ENCODE data around the gene NXPH4. TPM values are rescaled to one million over a fixed set of nuclear protein-coding genes. Genes with fewer than 3 reads are reported as not detected.

Gene NXPH4
- total RNA-seq, 2 experiments from 2014 or later: 0.81 to 1.1 TPM

DNA sequence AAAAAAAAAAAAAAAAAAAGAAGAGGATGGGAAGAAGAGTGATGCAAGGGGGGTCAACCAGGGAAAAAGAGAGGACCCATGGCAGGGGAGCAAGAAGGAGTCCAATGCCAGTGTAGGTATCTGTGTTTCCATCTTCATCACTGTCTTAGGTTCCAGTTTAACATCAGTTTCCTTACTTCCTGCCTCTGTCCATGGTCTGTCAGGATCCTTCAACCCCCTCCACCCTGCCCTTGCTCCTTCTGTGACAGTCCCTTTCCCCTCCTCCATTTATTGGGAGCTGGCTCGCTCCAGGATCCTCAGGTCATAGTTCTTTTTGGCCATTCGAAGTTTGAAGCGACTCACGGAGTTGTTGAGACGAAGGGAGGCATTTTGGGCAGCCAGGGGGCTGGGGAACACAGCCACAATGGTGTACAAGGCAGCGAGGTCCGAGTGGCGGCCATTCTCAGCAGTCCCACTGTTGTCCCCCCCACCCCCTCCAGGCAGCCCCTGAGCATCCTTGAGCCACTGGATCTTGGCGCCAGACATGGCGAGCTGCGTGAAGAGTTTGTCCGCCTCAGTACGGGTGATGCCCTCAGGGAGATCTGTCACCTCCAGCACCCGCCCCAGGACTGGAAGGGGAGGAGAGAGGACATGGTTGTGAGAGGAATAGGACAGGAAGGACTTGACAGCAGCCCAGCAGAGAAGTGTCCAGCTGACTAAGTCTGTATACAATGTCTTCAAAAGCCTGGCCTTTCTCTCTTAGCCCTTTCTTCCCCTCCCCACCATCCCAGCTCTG is 38.1 kb downstream of the NXPH4 start:
- DNase-seq: no peak
- POLR2A ChIA-PET: no interaction called here
- H3K4me3 Mint-ChIP-seq: no peak overlapping the region
- CTCF ChIA-PET: interaction anchor here (1.5 kb wide), 1 partner anchor 23 kb away, joined by 6 read pairs; no protein-coding TSS in a partner anchor
- H3K9me3 Mint-ChIP-seq: no peaks in the 10 kb centered on the region
- H3K4me1 Mint-ChIP-seq: no peaks in the 10 kb centered on the region
- peaks cover 13% of the 10 kb centered on the region for H3K36me3 Mint-ChIP-seq (ENCODE audit: low read depth)
- H3K27me3 Mint-ChIP-seq: no peaks in the 10 kb centered on the region
- no peak overlapping the region for H3K27ac Mint-ChIP-seq

DNA sequence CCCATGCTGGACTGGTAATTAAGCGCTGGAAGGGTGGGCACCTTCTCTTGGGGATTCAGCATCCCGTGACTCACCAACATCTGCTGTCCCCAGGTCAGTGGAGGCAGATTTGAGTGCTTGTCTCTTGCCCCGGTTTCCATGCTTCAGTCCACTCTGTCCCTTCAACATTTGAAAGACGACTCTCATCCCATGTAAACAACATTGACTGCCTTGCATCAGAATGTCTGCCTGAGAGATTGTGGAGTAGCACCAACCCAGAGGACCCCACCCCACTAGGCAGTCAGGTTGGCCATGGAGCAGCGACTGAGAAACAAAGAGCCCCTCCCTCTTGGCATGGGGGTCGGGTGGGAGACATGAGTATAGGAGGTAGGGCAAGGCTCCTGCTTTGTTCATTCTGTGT is 39.3 kb downstream of the NXPH4 start:
- peaks cover 21% of the 10 kb centered on the region for H3K36me3 Mint-ChIP-seq (ENCODE audit: low read depth)
- H3K27me3 Mint-ChIP-seq: no peaks in the 10 kb centered on the region
- ChIA-PET CTCF (interaction anchor here (1.5 kb wide), 1 partner anchor 21 kb away, joined by 6 read pairs; no protein-coding TSS in a partner anchor), POLR2A (no interaction called here)
- H3K27ac Mint-ChIP-seq: no peak overlapping the region
- H3K4me1 Mint-ChIP-seq: no peaks in the 10 kb centered on the region
- H3K4me3 Mint-ChIP-seq: no peak overlapping the region
- no peaks in the 10 kb centered on the region for H3K9me3 Mint-ChIP-seq
- DNase-seq: no peak

DNA sequence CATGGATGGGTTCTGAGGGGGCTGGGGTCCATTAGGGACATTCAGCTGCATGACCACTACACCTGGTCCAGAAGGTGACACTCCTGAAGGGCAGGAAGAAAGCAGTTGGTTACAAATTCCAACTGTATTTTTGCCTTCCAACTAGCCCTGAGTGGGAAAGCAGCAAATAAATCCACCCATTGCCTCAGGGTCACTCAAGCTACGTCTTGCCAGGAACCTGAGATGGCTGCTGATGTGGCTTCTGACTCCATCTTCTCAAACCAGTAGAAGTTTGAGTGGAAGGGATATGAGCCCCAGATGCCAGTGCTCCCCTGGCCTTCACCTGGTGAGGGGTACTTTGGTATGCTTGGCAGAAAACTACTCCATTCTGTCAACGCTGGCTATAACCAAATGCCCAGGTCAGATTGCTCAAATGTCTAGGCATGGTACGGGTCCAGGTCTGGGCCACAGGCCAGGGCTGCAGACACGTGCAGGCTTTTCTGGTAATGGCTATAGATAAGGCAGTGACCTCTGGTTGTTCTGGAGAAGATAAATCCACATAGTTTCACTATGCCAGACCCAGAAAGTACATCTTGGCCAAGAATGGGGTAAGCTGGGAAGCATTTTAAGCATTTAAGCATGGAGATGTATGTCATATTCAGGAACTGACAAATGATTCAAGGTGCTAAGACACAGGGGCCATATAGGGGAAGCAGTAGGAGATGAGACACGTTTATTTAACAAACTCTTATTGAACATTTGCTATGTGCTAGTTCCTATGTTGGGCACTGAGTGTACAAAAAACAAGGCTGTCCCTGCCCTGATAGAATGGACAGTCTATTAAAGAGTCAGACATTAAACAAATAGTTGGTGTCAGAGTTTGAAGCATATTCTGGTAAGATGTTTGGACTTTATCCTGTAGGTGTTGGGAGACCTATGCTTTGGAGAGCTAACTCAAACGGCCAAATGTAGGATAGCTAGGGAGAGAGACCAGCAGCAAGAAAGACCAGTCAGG is 42.7 kb downstream of the NXPH4 start:
- DNase-seq: no peak
- Mint-ChIP-seq H3K27me3 (no peaks in the 10 kb centered on the region), H3K4me3 (no peak overlapping the region), H3K36me3 (ENCODE audit: low read depth) (peaks cover 25% of the 10 kb centered on the region), H3K4me1 (peaks cover 4% of the 10 kb centered on the region), H3K27ac (no peak overlapping the region), H3K9me3 (no peaks in the 10 kb centered on the region)
- ChIA-PET CTCF (interaction anchor here (0.7 to 1.2 kb wide), 3 partner anchors 17 to 193 kb away, joined by 3 to 5 read pairs (median 4); no protein-coding TSS in a partner anchor), POLR2A (interaction anchor here (2.0 kb wide), 1 partner anchor 8 kb away, joined by 5 read pairs; the partner anchor contains the start of gene STAC3)

- Mint-ChIP-seq H3K27ac (no peak overlapping the region), H3K9me3 (no peaks in the 10 kb centered on the region), H3K4me1 (peaks cover 4% of the 10 kb centered on the region), H3K36me3 (ENCODE audit: low read depth) (peaks cover 23% of the 10 kb centered on the region), H3K27me3 (no peaks in the 10 kb centered on the region), H3K4me3 (no peak overlapping the region)
- ChIA-PET POLR2A (interaction anchor here (2.0 kb wide), 1 partner anchor 9 kb away, joined by 5 read pairs; the partner anchor contains the start of gene STAC3), CTCF (interaction anchor here (0.7 to 1.8 kb wide), 7 partner anchors 9 to 195 kb away, joined by 3 to 10 read pairs (median 5); partner anchors contain the start of genes INHBE and STAC3)
- no peak for DNase-seq
Observed at GRCh38 chr12:57260366-57260765, 43.8 kb downstream of the NXPH4 start.

DNA sequence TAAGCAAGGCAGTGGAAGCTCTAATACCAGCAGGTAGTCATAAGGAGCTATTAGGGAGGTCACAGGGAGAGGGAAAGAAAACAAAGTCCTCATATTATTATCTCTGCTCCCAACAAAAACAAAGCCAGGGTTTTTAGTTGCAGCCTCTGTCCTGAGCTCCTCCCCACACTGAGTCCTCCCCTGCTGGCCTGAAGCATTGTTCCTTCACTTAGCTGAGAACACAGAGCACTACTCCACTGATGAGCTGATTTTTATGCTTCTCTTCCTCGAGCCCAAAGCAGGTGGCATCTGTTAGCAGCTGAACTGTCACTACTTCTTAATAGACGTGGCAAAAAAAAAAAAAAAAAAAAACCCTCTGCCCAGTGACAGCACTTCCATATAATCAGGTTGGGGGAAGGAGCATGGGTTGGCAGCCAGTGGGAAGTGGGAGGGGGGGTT is 44.9 kb downstream of the NXPH4 start:
- Mint-ChIP-seq H3K4me1 (peaks cover 4% of the 10 kb centered on the region), H3K36me3 (ENCODE audit: low read depth) (peaks cover 20% of the 10 kb centered on the region), H3K4me3 (no peak overlapping the region), H3K9me3 (no peaks in the 10 kb centered on the region), H3K27ac (no peak overlapping the region), H3K27me3 (no peaks in the 10 kb centered on the region)
- ChIA-PET POLR2A (no interaction called here), CTCF (interaction anchor here (0.7 to 5.2 kb wide), 9 partner anchors 10 to 197 kb away, joined by 3 to 29 read pairs (median 5); partner anchors contain the start of genes INHBE, SHMT2 and STAC3)
- DNase-seq: no peak

DNA sequence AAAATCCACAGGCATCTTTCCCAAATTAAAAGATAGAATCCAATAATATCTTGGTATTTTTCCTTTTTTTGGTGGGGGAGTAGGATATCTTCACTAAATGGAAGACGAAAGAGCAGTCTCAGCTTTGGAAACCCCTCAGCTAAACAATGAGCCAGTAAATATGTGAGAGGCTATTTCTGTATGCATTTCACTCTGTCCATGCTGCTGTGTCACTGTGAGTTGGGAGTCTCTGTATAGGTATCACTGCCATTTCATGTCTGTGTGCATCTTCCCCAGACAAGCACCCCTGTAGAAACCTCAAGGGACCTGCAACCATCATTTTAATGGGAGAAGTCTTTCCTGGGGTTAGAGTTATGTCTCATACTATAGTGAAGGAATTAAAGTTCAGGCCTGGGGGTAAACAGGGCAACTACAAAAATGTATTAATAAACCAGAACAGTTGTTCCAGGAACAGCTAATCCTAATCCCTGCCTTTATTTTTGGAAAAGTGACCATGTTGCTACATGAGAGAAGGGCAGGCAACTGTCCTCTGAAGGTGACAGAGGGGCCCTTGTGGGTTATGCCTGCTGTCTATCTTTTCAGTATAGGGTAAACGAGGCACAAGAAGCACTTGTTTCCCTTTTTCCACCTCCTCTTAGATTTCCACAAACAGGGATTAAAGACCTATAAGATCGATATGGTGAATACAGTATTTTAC is 45.7 kb downstream of the NXPH4 start:
- H3K27ac Mint-ChIP-seq: no peak overlapping the region
- peaks cover 4% of the 10 kb centered on the region for H3K4me1 Mint-ChIP-seq
- ChIA-PET POLR2A (no interaction called here), CTCF (interaction anchor here (1.0 to 5.2 kb wide), 7 partner anchors 10 to 197 kb away, joined by 4 to 29 read pairs (median 7); partner anchors contain the start of gene INHBE)
- no peaks in the 10 kb centered on the region for H3K27me3 Mint-ChIP-seq
- peaks cover 26% of the 10 kb centered on the region for H3K36me3 Mint-ChIP-seq (ENCODE audit: low read depth)
- H3K4me3 Mint-ChIP-seq: no peak overlapping the region
- no peaks in the 10 kb centered on the region for H3K9me3 Mint-ChIP-seq
- DNase-seq: no peak

- H3K27ac Mint-ChIP-seq: no peak overlapping the region
Observed at GRCh38 chr12:57263096-57263495, 46.5 kb downstream of the NXPH4 start.

DNA sequence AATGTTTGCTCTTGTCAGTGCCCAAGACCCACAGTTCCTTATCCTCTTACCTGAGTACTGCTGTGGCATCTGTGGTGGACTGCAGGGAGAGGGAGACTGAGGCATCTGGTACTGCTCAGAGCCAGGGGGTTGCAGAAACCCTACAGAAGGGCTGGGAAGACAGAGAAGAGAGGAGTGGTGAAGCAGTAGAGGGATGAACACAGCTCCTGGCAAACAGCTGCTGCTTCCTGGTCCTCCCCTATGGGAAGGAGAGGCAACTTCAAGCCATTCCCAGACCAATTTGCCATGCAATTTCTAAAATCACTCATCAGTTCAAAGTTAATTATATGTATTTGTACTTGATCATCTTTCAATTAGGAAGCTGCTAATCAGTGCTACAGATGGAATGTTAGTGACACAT is 50.1 kb downstream of the NXPH4 start:
- ChIA-PET POLR2A (no interaction called here), CTCF (interaction anchor here (0.5 to 4.7 kb wide), 4 partner anchors 37 to 308 kb away, joined by 3 to 28 read pairs (median 3); partner anchors contain the start of gene SHMT2)
- Mint-ChIP-seq H3K4me3 (no peak overlapping the region), H3K4me1 (peaks cover 4% of the 10 kb centered on the region), H3K27ac (no peak overlapping the region), H3K27me3 (no peaks in the 10 kb centered on the region), H3K9me3 (no peaks in the 10 kb centered on the region), H3K36me3 (ENCODE audit: low read depth) (peaks cover 27% of the 10 kb centered on the region)
- no peak for DNase-seq

More at GRCh38 chr12:57263096-57263495, 46.5 kb downstream of the NXPH4 start:
- POLR2A ChIA-PET: no interaction called here
- DNase-seq: no peak
- CTCF ChIA-PET: interaction anchor here (1.3 to 5.2 kb wide), 6 partner anchors 10 to 196 kb away, joined by 3 to 29 read pairs (median 10); partner anchors contain the start of gene GLI1
- Mint-ChIP-seq H3K9me3 (no peaks in the 10 kb centered on the region), H3K36me3 (ENCODE audit: low read depth) (peaks cover 29% of the 10 kb centered on the region), H3K4me3 (no peak overlapping the region), H3K27me3 (no peaks in the 10 kb centered on the region), H3K4me1 (peaks cover 4% of the 10 kb centered on the region)

GRCh38 chr12:57268264-57268663 is 51.7 kb downstream of the NXPH4 start:
- H3K36me3 Mint-ChIP-seq (ENCODE audit: low read depth): peaks cover 34% of the 10 kb centered on the region
- ChIA-PET CTCF (interaction anchor here (1.7 kb wide), 1 partner anchor 9 kb away, joined by 4 read pairs; no protein-coding TSS in a partner anchor), POLR2A (no interaction called here)
- no peaks in the 10 kb centered on the region for H3K9me3 Mint-ChIP-seq
- H3K27ac Mint-ChIP-seq: no peak overlapping the region
- H3K27me3 Mint-ChIP-seq: no peaks in the 10 kb centered on the region
- H3K4me1 Mint-ChIP-seq: peaks cover 4% of the 10 kb centered on the region
- no peak for DNase-seq
- H3K4me3 Mint-ChIP-seq: no peak overlapping the region

GRCh38 chr12:57270966-57271470 is 54.4 kb downstream of the NXPH4 start:
- H3K4me1 Mint-ChIP-seq: peaks cover 2% of the 10 kb centered on the region
- DNase-seq: no peak
- no peaks in the 10 kb centered on the region for H3K9me3 Mint-ChIP-seq
- ChIA-PET POLR2A (no interaction called here), CTCF (interaction anchor here (0.6 to 1.6 kb wide), 4 partner anchors 166 to 205 kb away, joined by 3 to 4 read pairs (median 3); no protein-coding TSS in a partner anchor)
- H3K4me3 Mint-ChIP-seq: no peak overlapping the region
- H3K27ac Mint-ChIP-seq: no peak overlapping the region
- peaks cover 49% of the 10 kb centered on the region for H3K36me3 Mint-ChIP-seq (ENCODE audit: low read depth)
- H3K27me3 Mint-ChIP-seq: no peaks in the 10 kb centered on the region

DNA sequence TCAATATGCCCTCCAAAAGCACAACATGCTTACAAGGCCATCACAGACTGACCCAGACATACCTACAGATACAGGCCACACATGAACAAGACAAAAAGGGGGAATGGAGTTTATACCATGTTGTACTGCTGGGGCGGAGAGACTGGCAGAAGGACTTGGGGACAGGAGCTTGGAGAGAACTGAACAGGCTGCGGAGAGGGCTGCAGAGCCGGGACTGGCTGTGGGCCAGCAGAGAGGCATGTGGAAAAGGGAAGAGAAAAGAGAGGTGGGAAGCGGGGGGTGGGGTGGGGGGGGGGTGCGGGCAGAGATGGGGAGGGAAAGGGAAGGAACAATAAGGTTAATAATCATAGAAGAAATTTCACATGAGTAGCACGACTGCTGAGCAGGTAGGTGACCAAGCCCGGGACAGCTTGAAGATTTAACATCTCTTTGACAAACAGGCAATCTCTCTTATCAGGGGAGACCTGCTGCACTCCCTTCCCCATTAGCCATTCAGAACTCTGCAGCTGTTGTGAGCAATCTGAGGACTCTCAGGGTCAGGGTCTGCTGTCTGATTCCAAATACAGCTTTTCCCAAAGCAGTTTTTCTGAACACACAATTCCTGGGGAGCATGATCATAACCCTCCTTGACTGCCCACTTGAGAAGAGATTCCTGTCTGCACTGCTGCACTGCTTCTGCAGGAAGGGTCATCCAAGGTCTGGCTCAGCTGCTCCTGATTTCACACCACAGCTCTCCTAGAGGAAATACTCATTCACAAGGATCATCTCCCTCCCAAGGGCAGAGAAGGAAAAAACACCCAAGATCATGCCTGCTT is 56.0 kb downstream of the NXPH4 start:
- DNase-seq: no peak
- Mint-ChIP-seq H3K36me3 (ENCODE audit: low read depth) (peaks cover 50% of the 10 kb centered on the region), H3K4me1 (peaks cover 2% of the 10 kb centered on the region), H3K27ac (no peak overlapping the region), H3K4me3 (no peak overlapping the region), H3K27me3 (no peaks in the 10 kb centered on the region), H3K9me3 (no peaks in the 10 kb centered on the region)
- POLR2A ChIA-PET: no interaction called here
- CTCF ChIA-PET: interaction anchor here (0.5 to 2.1 kb wide), 8 partner anchors 9 to 768 kb away, joined by 3 to 8 read pairs (median 4); no protein-coding TSS in a partner anchor

All from activated CD4-positive, alpha-beta memory T cell treated with anti-CD3 and anti-CD28 coated beads, Interleukin-2, amount 10 ng/mL, durations not matched to agents 7 days and 5 days (primary cell).